HG02885 (cell line): ENCODE results near the gene BACH2.

Experiments used
- ATAC-seq: cut with Tn5 transposase; IDR thresholded peaks from one replicate; pipeline ENCODE4 v1.9.1; 2021; ENCODE audit warnings: mild to moderate bottlenecking; ENCODE audit not compliant: unreplicated experiment, poor library complexity

The BACH2 gene

DNA sequence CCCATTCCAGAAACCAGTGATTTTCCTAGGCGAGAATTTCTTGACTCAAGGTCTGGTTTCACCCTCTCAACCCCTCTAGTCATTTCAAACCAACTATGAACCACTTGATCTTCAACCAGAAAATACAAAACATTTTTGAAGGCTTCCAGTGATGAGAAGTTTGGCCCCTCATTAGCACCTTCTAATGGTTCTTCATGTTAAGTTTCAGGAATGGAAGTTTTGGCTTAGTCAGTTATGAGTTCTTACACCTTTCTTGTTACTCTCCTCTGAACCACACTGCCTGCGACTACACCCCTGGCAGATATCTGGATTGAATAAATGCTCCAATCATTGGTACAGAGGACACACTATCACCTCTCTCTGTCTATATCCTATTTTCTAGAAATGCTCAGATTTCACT lies 335.2 kb downstream of the BACH2 start:
- ATAC-seq: no peak

DNA sequence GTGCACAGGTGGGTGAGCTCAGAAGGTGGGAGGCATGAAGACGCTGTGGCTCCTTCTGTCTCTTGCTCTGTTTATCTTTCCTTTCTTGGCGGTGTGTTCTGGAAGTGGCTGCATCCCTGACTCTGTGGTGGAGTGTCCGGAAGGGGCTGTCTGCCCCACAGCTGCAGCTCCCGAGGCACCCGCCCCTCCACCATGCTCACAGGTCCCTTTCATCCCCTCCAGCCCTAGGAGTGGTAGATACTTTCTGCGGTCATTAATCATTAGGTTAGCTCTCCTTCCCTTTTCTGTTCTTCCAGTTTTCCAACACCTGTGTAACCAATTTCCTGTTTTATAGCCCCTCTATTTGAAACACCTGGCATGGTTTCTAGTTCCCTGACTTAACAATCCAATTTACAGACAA lies 336.8 kb downstream of the BACH2 start:
- ATAC-seq: no peak

DNA sequence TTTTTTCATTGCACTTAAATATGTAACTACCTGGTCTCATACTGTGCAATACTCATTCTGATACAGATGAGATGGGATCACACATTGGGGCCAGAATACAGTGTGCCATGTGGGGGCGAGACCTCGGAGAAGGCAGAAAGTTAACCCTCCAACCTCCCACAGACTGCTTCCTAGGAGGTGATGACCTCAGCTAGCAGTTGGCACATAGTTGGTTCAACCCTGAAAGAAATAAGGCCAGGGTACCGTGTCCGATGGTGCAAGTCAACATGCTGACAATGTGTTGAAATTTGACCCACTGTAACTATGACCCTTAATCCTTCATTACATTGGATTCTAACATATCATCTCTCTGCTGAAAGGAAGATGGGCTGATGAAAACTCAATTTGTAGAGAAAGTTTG lies 340.5 kb downstream of the BACH2 start:
- ATAC-seq: no peak

DNA sequence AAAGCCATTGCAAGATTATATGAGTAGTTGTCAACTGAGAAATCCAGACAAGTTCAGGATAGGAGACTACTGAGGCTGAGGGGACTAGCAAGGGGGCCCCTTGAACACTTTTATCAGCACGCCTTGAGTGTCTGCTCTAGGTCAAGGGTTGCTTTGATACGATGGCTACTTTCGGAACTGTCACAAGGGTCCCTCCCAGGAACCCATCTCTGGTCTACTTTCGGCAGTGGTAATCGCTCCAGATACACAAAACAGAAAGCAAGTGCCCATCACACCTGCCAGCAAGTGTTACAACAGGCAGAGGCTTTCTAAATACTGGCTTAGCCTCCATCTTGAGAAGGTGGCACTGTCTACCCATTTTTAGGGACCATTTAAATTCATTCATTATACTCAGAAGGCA lies 341.3 kb downstream of the BACH2 start:
- ATAC-seq: no peak

DNA sequence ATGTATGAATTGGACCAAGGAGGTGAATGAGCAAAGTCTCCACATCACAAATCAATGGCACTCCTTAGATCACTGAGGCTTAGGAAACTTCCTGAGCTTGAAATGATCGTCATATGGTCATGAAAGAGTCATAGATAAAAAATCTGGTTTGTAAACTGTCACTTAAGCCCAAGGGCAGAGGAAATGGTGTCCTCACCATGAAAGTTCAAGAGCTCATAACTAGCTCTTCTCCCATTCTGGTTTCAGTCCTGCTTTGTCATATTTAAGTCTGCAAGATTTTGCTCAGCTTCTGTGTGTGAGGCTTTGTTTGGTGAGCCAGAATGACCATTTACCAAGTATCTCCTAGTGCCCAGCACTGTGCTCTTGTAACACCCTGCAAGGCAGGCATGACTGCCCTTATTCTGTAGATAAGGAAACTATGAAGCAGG lies 341.9 kb downstream of the BACH2 start:
- ATAC-seq: no peak

DNA sequence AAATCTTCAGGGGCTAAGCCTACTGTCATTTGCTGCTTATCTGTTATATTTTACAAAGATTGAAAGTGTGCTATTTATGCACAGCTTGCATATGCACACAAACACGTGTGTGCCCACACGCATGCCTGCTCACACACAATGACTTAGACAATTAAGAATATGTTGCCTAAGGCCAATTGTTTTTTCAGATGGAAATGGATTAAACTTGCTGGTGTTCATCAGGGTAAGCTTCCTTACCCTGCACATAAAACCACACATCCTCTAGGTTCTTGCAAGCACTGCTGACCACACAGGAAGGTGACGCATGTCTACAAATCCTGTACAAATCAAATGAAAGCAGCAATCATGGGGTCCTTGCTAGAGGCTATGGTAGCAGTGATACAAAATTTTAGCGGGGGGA lies 344.0 kb downstream of the BACH2 start:
- ATAC-seq: no peak

DNA sequence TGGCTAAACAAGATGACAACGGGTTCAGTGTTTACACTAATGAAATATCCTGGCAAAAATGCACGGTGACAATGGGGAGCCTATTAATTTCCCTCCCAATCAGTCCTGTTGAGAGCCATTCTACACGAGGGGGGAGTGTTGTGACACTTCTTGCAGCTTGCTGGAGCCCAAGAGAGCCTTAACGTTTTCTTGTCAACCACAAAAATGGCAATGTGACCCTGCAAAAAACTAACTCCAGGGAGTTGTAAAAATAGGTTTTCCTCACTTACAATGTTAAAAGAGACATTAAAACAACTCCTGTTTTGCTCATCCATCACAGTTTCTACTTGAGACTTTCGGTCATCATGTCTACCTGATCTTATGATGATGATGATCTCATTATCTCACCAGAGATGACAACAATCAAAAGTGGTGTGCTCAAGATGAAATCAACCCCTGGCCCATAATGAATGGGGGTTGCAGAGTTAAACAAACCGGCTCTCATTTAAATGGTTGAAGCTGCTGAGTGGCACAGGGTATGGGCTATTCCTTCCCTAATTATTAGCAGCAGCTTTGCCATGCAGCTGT lies 344.5 kb downstream of the BACH2 start:
- ATAC-seq: no peak

DNA sequence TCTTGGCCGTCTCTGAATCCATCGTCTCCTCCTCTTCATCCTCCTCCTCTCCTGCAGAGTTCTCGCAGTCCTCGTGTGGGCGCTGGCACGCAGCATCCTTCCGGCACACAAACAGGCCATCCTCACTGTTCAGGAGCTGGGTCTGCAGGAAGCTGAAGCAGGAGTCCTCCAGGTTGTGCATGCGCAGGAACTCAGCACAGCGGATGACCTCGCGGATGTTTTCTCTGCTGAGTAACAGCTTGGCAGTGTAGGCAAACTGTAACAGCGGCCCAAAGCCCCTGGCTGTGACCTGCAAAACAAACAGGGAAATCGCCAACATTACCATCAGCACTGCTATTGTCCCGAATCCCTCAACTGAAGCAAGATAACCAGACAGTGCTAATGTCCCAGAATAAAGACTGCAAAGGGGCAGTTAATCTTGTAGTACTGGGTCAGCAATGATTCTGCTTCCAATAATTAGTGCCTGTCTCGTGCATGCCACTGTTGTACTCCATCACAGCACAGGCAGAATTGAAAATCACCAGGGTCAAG lies 345.0 kb downstream of the BACH2 start:
- no peak for ATAC-seq

DNA sequence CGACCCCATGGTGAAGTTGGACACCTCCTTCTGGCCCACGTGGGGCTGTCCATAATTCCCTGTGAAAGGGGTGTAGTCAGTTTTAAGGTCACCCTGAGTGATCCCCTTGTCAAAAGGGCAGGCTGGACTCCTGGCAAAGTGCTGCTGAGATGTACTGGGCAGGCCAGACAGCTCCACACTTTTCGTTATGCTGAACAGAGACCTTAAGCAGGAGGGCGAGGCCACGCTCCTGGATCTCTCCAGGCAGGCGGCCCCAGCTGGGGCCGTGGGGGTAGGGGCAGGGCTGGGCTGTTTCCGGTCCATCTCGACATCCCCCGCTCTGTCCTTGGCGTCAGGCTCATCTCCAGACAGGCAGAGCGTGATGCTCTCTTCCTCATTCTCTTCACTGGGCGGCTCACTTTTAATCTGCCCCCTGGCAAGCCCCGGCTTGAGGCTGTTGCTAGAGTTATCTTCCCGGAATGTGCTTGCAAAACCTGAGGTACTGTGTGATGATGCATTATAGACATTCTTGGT lies 345.7 kb downstream of the BACH2 start:
- no peak for ATAC-seq

DNA sequence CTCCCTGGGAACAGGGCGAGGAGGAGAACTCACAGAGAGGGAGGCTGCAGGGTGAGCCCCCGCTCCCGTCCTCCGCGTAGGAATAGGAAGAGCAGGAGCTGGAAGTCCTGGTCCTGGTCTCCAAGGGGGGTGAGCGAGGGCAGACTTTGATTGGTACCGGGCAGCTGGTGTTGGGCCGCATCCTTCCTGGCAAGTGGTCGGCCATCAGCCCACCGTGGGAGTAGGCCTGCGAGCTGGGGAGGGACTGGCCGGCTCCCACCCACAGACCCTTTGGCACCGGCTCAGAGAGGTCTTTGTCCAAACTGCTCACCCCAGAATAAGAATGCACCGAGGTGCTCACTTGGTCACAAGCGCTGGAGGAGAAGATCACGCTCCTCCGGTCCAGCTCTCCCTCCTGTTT lies 346.2 kb downstream of the BACH2 start:
- ATAC-seq: no peak

DNA sequence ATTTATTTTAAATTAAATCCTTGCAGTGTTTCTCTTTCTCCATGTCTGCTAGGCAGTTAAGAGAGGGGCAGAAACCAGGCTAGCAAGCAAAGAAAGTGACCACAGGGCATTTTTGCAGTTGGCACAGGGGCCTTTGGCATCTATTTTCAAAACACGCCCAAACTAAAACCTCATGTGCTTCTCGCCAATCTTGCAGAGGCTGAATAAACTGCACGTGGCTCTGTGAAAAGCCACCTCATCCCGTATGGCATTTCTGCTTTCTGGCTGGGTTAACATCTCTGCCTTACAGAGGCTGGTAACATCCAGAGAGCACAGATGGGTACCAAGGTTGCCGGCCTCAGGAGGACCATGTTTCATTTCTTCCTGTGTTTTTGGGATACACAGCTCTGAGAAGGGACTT lies 347.8 kb downstream of the BACH2 start:
- no peak for ATAC-seq

DNA sequence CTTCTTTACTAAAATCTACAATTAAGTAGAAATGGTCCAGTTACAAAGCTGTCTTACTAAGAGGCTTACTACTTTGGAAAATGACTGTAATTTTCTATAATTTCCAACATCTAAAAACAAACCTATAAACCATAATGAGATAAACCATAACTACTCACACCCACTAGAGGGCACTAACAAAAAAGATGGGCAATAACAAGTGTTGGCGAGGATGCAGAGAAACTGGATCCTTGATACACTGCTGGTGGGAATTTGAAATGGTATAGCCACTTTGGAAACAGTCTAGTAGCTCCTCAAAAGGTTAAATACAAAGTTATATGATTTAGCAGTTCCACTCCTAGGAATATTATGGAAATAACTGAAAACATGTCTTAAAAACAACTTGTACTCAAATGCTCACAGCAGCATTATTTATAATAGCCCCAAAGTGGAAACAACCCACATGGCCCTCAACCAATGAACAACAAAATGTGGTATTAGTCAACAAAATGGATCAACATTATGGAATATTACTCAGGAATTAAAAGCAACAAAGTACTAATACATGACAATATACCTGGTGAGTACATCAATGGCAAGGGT lies 351.7 kb downstream of the BACH2 start:
- ATAC-seq: no peak

DNA sequence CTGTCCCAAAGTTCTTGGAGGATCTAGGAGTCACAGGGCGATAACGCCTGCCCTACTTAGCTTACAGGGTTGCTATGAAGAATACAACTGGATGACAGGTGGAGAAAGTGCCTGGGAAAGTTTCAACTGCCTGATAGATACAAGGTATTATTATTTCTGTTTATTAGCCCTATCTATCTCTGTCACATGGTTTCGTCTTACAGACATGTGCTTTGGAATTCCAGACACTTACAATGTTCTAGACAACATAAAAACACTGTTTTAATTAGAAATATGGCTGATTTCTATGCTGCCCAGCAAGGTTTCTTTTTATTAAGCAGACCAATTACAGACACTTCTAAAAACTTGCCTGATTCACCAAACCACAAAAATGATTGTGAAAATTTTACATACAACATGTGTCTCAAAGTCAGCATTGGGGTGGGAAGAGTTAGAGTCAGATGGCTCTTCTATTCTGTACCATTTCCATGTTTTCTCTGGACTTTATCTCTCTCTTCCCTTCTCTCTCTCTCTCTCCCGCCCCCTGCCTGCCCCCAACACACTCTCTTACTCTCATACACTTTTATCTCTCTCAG lies 352.4 kb downstream of the BACH2 start:
- ATAC-seq: no peak

DNA sequence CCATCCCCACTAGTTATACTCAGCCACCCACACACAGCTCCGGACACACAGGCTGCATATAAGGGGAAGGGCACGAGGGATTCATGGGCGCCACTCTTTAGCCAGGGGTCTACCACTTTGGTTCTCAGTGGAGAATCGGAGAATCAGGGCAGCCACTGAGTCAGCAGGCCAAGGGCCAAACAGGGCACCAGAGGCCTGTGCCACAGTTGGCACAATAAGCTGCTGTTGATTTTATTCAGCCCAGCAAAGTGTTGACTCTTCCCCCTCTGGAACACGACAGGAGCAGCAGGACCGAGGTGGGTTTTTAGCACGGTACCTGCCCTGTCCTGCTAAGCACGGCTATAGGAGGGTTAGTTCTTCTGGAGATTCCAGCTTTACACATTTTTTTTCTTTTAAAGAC lies 354.0 kb downstream of the BACH2 start:
- ATAC-seq: no peak

DNA sequence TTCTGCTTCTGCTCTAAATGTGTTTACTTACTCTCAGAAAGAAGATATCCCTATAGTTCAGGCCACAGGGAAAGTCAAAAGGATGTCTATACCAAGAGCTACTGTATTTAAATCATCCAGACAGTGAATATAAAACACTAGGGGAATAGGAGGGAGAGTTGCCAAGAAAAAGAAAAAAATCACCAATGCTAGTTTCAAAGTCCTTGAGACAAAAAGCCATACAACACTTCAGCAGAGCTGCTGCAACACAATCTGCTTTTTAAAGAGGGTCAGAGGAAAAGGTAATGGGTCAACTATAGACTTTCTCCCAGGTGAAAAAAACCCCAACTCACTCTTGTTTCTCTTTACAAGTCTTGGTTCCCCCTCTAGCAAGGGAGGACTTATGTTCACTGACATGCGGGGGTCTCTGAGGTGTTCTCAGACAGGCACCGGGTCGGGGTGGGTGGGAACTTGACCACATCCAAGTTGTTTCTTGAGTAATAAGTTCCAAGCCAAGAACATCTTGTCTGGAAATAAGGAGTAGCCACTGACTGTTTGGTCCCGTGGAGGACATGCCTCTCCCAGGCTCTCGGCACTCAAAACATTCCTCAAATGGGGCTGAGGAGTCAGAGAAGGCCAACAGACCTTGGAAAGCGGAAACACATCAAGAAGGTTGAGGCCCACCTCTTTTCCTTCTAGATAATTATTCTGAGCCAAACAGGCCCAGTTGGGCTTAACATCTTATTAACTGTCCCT lies 354.7 kb downstream of the BACH2 start:
- ATAC-seq: no peak

DNA sequence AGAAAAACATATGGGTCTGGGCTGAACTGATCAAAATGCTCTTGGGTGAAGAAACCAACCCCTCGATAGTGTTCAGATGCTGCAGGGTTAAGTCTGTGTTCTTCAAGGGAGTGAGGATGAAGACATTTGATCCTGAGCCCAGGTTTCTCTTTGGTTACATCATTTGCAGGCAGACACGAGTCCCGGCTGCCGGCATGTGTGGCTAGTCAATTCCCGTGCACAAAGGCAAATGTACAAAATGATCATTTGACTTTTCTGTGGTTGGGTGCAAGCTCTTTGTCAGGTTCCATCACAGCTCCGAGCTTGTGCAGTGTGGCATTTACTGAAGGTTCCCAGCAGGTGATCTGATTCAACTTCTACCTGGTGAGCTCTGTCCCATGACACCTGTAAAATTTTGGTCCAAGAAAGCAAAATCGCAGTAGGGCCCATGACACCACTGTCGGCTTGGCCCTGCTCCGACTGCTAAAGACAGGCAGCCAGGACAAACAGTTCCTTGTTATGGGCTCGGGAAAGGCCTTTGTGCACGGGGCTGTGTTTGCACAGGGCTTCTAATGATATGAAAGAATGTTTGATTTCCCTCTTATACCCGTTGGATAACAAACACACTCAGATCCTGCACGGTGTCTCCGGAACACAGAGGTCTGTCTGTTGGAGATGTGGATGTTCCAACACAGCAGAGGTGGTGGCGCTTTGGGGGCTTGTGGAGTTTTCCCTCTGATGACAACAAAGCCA lies 355.4 kb downstream of the BACH2 start:
- no peak for ATAC-seq

DNA sequence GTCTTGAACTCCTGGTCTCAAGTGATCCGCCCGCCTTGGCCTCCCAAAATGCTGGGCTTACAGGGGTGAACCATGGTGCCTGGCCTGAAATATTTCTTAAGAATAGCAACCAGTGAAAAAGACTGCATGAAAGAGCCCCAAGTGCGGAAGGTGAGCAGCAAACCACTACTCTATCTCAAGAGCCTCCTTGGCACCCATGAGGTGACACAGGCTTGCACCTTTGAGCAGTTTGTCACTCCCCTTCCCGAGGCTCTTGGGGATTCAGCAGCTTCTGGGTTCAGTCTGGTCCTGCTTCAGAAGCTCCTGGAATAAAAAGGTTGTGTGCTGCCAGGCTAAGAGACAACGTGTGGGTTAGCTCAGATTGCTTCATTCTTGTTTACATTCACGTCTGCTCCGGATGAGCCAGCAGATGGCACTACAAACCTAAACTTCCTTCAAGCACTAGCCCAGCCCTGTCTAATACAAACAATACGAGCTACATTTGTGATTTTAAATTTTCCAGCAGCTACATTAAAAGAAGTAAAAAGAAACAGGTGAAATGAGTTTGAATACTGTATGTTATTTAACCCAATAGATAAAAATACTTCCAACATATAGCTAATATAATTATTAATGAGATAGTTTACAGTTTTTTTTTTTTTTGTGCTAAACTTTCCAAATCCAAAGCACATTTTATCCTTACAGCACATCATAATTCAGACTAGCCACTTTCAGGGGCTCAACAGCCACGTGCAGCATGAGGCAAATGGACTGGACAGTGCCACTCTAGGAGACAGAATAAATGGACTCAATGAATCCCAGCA lies 356.2 kb downstream of the BACH2 start:
- ATAC-seq: peak; percentile 97

DNA sequence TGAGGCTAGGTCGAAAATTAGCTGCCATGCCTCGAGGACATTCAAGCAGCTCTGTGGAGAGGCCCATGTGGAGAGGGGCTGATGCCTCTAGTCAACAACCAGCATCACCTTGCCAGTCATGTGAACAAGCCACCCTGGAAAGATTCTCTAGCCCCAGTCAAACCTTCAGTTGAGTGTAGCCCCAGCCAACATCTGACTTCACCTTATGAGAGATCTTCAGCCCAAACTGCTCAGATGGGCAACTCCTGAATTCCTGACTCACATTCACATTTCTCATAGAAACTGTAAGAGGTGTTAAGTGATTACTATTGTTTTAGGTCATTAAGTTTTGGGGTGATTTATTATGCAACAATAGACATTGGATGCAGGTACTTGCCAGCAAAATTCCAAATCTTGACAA lies 357.5 kb downstream of the BACH2 start:
- ATAC-seq: no peak

DNA sequence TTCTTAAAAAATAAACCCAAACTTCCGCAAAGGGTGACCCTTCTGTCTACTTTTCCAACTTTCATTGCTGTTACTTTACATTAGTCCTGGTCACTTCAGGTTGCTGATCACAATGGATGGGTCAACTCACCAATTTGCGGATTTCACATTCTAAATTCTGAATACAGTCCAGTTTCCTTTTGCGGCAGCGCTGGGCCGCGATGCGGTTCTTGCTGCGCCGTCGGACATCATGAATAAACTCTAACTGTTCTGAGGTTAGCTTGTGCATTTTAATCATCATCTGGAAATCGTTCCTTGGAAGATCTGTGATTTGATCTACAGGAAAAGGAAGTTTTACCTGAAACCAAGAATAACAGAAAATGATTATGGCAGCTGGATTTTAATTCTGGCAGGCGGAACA lies 358.6 kb downstream of the BACH2 start:
- no peak for ATAC-seq

DNA sequence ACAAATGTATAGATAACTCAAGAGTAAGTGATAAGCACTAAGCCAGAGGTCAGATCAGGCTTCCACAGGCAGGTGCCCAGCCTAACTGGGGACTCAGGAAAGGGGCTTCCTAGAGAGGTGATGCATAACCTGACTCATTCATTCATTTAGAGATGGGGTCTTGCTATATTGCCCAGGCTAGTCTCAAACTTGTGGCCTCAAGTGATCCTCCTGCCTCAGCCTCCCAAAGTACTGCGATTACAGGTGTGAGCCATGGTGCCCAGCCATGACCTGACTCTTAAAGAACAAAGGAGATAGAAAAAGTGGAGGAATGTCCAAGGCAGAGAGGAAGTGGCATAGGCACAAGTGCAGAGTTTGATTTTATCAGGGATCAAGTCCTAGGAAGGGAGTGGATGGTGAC lies 360.5 kb downstream of the BACH2 start:
- no peak for ATAC-seq
